ENCODE measurements around the gene EEF1A2.

DNA sequence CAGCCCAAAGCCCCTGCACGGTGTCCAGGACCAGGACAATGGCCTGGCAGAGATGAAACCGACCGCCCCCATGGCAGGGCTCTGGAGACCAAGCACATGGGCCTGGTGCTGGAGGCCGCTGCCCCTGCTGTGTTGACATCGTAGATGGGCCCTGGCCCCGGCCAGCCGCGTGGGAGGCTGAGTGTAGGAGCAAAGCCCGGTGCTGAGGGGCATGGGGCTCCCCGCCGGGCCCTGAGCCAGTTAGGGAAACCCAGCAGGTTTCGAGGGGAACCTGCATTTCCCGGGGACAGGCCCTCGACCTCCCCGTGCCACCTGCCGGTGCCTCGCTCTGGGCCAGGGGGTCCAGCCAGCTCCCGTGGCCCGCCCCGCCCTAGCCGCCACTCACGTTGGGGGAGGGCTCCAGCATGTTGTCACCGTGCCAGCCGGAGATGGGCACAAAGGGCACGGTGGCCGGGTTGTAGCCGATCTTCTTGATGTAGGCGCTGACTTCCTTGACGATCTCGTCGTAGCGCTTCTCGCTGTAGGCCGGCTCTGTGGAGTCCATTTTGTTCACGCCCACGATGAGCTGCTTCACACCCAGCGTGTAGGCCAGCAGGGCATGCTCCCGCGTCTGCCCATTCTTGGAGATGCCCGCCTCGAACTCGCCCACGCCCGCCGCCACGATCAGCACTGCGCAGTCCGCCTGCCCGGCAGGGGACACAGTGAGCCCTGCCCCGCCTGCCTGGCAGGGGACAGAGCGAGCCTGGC is 4.3 kb downstream of the EEF1A2 start:
- TF ChIP-seq TEAD4 (IDR thresholded peaks at IDR 0.05), result no peak
- TF ChIP-seq REST (IDR thresholded peaks at IDR 0.05; ENCODE audit: low read depth), result no peak
- no peak for TF ChIP-seq TAF1 (IDR thresholded peaks at IDR 0.05; ENCODE audit: low read depth)
- TF ChIP-seq YY1 (IDR thresholded peaks at IDR 0.05; ENCODE audit: low read depth), result no peak
